Measurements from ENCODE around the gene ZFHX3. TPM values are rescaled to one million over a fixed set of nuclear protein-coding genes. Genes with fewer than 3 reads are reported as not detected.

Gene ZFHX3
- total RNA-seq, 3 donors from 2014 or later = 13.8 to 36.0 (median 15.5) TPM

DNA sequence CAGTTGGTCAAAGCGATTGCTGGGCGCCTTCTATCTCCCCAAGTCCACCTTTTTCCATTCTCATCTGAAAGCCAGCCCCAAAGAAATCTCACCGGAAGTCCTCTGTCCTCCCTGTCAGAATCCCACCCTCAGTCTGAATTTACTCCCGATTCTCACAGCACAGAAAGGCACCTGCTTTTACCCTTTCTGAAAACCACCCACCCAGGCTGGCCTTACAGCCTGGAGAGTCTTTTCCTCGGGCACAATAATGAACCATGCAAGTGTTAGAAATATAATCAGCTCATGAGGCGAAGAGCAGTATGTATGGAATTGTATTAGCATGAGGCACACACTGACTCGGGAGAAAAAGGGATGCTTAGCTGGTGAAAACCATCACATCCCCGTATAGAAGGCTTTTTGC is 1.2 kb upstream of the ZFHX3 start:
- TF ChIP-seq, protein P1, sequence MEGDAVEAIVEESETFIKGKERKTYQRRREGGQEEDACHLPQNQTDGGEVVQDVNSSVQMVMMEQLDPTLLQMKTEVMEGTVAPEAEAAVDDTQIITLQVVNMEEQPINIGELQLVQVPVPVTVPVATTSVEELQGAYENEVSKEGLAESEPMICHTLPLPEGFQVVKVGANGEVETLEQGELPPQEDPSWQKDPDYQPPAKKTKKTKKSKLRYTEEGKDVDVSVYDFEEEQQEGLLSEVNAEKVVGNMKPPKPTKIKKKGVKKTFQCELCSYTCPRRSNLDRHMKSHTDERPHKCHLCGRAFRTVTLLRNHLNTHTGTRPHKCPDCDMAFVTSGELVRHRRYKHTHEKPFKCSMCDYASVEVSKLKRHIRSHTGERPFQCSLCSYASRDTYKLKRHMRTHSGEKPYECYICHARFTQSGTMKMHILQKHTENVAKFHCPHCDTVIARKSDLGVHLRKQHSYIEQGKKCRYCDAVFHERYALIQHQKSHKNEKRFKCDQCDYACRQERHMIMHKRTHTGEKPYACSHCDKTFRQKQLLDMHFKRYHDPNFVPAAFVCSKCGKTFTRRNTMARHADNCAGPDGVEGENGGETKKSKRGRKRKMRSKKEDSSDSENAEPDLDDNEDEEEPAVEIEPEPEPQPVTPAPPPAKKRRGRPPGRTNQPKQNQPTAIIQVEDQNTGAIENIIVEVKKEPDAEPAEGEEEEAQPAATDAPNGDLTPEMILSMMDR (IDR thresholded peaks at IDR 0.05) = no peak
- intact Hi-C loops (cut with DNase I, micrococcal nuclease) = no loop called here
- Histone ChIP-seq H3K36me3 (ENCODE audit: low read depth) (no peaks in the 10 kb centered on the region), H3K4me1 (ENCODE audit: low read depth) (peaks cover 47% of the 10 kb centered on the region), H3K4me3 (no peak overlapping the region), H3K9me3 (no peaks in the 10 kb centered on the region)
- no peak for ATAC-seq
- DNase-seq = no peak

DNA sequence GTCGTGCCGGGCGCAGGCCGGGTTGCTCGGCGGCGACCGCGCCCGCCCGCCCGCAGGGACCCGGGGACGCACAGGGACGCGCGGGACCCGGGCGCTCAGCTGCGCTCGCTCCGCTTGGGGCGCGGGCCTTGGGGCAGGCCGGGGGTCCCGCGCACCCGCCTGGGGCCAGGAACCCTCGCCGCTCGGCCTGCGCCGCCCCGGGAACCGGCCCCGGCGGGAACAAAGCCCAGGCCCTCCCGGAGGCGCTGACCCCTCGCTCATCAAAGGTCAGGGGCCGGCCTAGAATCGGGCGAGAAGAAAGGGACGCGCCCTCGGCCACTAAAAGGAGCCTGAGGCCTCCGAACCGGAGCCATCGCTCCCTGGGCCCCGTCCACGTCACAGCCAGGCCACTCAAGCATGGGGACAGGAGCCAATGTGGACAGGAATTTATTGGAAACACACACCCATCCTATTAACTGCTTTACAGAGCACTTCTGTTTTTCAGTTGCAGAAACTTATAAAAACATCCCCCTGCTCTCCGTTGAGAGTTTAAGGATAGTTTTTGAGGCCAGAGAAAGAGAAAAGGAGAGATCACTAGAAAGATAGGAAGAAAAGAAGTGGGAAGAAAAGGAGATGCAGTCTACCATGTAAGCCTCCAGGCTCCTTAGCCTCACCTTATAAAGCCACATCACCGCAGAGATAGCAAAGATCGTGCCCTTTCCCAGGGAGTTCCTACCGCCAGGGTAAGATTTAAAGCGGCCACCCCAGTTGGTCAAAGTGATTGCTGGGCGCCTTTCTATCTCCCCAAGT is 558 bp upstream of the ZFHX3 start:
- peaks cover 41% of the 10 kb centered on the region for H3K4me1 ChIP-seq (ENCODE audit: low read depth)
- no peaks in the 10 kb centered on the region for H3K36me3 ChIP-seq (ENCODE audit: low read depth)
- intact Hi-C loops (cut with DNase I, micrococcal nuclease) = no loop called here
- ATAC-seq (peak; percentile 55), DNase-seq (peak; percentile 72 to 78 (median 74))
- TF ChIP-seq, protein P1 (IDR thresholded peaks at IDR 0.05) = no peak
- H3K9me3 ChIP-seq = no peaks in the 10 kb centered on the region
- peak overlapping the region; percentile 61 for H3K4me3 ChIP-seq

DNA sequence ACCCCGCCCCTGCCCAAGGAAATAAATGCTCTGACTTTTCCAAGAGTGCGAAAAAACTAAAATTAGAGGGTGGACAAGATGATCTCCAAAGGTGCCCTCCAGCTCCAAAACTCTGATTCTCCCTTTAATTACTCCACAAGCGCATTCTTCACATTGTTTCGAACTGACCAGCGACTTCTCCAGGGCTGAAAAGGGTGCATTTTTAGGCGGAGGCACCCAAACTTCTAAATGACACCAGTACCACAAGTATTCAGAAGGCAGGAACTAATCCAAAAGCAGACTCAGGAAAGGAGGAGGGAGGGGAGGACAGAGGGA is 750 bp downstream of the ZFHX3 start:
- no peak overlapping the region for H3K4me3 ChIP-seq
- no peaks in the 10 kb centered on the region for H3K36me3 ChIP-seq (ENCODE audit: low read depth)
- TF ChIP-seq, protein P1 (IDR thresholded peaks at IDR 0.05) = no peak
- H3K9me3 ChIP-seq = no peaks in the 10 kb centered on the region
- H3K4me1 ChIP-seq (ENCODE audit: low read depth) = peaks cover 38% of the 10 kb centered on the region
- ATAC-seq (no peak), DNase-seq (no peak)
- intact Hi-C loops (cut with DNase I, micrococcal nuclease) = no loop called here

DNA sequence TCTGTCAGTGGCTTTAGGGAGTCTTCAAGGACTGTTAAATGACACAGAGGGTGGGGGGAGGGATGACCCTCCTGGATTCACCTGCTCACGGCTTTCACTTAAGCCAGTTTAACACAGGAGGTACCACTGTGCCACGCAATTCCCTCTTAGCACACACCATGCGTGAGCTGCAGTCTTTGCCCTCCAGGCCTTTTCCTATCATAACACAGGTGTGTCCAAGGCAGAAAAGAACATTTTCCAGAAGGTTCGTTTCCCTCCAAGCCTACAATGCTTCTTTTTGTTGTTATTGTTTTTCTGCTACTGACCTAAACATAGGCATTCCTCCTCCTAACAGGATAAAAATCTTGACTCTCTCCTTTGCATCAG is 1.1 kb downstream of the ZFHX3 start:
- TF ChIP-seq, protein P1 (IDR thresholded peaks at IDR 0.05) = no peak
- peak; percentile 16 for ATAC-seq
- Histone ChIP-seq H3K36me3 (ENCODE audit: low read depth) (no peaks in the 10 kb centered on the region), H3K9me3 (no peaks in the 10 kb centered on the region), H3K4me1 (ENCODE audit: low read depth) (peaks cover 38% of the 10 kb centered on the region), H3K4me3 (no peak overlapping the region)
- intact Hi-C loops (cut with DNase I, micrococcal nuclease) = no loop called here
- DNase-seq = no peak

- Histone ChIP-seq H3K36me3 (ENCODE audit: low read depth) (no peaks in the 10 kb centered on the region), H3K4me1 (ENCODE audit: low read depth) (peaks cover 38% of the 10 kb centered on the region), H3K9me3 (no peaks in the 10 kb centered on the region), H3K4me3 (no peak overlapping the region)
- intact Hi-C loops (cut with DNase I, micrococcal nuclease) = no loop called here
- DNase-seq (no peak), ATAC-seq (no peak)
- TF ChIP-seq, protein P1 (IDR thresholded peaks at IDR 0.05) = no peak
These were observed 1.6 kb downstream of the ZFHX3 start for GRCh38 chr16:73046202-73046848.

All from mucosa of descending colon (tissue), 3 donors.